GM18858 (cell line): Measurements from ENCODE around the gene FMO1.
A peak's percentile ranks its signal among the peaks of the same experiment; 100 is the strongest.
"Not testable (repeated sequence)": the region's sequence is repeated elsewhere in the genome, so short reads cannot be mapped to it uniquely, and the experiment has no call there.

Experiments used
- ATAC-seq: cut with Tn5 transposase; IDR thresholded peaks from one replicate; pipeline ENCODE4 v1.9.1; 2021; ENCODE audit not compliant: unreplicated experiment

FMO1 gene

DNA sequence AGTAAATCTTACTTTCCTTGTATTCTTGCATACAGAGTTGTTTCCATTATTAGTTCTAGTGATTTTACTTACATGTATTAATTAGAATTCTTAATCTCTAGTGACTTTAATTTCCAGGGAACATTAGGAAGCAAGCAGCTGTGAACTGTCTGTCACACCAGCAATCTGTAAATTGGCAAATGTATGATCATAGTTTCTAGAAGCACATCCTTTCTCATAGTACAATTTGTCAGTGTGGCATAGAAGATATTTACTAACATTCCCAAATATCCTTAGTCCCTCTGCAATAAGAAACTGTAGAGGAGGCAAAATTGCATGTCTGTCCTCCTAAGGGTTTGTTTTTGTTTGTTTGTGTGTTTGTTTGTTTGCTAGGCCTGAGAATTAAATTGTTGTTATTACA is 17.0 kb upstream of the FMO1 start:
- ATAC-seq = no peak

DNA sequence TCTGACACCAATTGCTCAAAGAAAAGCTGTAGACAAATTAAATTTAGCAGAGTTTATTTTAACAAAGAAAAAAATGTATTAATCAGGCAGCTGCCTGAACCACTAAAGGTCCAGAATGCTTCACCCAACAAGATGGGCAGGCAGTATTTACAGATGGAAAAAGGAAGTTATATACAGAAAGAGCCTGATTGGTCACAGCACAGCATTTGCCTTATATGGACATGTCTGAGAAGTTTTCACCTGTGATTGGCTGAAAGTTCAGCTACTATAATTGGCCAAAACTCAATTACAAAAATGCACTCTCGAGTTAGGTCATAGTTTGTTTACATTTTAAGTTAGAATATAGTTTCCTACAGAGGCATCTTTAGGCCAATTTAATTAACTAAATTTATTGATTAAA is 15.1 kb upstream of the FMO1 start:
- no peak for ATAC-seq

DNA sequence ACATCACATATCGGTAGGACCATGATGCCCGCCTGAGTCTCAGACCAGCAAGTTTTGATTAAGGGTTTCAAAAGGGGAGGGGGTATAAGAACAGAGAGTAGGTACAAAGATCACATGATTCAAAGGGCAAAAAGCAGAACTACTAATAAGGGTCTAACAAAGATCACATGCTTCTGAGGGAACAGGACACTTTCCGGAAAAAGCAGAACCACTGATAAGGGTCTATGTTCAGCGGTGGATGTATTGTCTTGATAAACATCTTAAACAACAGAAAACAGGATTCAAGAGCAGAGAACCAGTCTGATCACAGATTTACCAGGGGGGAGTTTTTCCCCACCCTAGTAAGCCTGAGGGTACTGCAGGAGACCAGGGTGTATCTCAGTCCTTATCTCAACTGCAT is 12.1 kb upstream of the FMO1 start:
- ATAC-seq = not testable (repeated sequence)

DNA sequence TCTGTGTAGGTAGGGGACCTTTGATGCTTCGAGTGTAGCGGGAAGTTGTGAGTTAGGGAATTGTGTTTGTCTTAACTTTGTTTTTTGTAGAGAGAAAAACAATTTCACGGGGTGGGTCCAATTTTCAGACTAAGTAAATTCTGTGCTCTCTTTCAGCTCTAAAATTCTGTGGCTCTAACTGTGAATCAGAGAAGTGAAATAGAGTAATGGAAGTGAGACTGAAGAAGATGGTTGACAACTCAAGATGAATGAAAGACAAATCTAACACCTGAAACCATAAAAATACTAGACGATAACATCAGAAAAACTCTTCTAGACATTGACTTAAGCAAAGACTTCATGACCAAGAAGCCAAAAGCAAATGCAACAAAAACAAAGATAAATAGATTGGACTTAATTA is 4.4 kb upstream of the FMO1 start:
- ATAC-seq = no peak

DNA sequence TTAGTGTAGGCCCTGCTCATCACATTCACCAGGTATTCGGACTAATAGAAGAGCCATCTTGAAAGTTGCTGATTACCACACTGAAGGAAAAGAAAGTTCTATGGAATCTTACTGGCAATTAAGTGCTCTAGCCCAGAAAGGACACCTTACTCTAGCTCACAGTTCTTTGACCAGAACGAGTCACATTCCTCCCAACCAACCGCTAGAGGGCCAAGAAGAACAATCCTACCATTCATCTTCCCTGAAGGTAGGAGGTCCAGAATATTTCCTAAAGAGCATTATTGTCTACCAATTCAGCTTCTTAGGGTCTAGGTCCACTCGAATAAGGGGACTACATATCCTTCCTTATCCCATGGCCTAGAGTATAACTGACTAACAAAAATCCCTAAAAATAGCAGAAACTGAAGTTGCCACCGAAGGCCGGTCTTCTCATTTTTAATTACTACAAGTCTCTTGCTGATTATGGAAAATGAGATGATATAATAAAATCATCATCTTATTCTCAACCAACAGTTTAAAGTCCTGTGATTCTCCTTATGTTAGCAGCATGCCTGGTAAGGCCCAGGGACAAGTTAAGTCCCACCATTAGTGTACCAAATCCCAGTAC is 2.7 kb upstream of the FMO1 start:
- ATAC-seq = peak; percentile 76

DNA sequence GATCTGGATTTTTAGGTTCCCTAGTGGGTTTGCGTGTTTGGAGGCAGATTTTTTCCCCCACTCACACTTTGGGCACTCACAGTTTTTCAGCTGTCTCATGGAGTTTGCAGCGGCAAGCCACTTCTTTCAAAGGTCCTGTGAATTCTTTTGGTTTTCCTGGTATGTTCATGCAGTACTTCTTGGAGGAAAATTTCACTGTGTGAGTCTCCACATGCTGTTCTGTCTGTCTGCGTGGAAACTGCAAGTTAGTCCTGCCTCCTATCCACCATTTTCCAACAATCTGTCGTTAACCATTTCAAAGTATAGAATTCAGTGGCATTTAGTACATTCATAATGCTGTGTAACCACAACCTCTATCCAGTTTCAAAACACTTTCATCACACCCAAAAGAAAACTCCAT is 793 bp upstream of the FMO1 start:
- ATAC-seq = no peak

DNA sequence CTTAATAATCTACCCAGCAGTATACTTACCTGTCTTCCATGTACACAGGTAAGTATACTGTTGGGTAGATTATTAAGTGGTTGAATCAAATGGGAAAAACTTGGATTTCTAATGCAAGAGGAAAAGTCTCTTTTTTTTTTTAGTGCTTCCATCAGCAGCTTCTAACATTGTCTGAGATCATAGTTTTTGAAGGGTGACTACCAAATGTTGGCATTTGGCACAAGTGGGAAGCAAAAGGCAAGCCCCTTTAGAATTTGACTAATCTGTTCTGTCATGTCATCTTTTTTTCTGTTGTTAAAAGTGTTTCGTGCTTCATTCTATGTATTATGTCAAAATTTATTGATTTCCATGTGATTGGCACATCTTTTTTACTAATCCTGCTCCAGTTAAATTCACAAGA is 547 bp downstream of the FMO1 start:
- ATAC-seq = no peak

DNA sequence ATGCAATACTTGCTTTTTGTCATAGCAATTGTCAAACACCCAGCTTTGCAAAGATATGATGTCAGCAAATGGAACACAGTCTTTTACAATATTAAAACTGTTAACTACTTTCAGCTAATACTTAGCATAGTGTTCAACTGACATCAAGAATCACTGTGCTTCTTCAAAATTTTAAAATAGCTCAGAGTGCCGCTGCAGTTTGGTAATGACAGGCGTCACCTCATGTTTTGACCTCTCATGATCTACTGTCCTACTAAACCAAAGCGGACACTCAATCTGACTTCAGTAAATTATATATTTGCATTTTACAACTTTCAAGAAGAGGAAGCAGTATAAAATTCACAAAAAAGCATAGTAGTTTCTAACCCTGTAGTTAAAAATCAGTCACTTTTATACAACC is 2.0 kb downstream of the FMO1 start:
- no peak for ATAC-seq

DNA sequence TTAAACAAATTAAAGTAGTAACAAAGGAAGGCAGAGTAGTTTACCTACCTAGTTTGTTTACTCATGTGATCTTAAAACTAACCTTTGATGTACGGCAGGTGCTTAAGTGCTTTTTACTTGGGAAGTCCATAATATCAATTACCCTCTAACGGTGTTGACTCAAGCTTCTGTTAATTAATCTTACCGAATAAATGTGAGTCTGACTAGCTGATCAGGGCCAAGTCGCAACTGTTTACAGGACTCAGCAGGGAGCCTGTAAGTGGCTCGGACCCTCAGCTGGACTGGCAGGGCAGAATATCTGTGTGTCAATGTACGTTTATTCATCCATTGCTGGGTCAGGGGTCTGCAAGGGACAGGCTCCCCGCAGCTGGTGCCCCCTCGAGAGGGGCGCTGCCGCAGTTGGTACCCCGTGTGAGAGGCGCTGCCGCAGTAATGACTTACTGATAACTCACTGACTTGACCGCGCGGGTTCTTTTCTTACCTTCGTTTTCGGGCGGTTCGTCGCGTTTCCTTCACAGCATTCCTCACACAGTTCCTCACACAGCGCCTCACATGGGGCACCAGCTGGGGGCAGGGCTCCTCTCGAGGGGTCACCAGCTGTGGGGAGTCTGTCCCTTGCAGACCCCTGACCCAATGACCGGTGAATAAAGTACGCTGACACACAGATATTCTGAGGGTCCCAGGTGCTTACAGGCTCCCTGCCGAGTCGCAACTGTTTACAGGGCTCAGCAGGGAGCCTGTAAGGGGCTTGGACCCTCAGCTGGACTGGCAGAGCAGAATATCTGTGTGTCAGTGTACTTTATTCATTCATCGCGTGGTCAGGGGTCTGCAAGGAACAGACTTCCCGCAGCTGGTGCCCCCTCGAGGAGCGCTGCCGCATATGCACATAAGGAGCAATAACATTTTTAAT is 3.0 kb downstream of the FMO1 start:
- ATAC-seq = no peak

DNA sequence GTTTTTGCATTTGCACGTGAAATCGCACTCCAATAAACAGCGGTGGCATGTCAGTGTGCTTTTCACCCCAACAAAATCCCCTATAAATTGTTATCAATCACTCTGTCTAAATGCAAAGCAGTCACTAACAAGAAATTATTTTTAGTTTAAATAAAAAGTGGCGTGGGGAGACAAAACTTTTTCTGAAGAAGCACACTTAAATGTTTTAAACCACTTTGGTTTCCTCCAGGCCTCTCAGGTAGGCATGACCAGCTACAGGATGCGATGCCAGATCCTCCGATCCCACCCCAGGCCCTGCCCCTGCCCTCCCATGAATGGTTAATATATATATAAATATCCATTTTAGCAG is 3.6 kb downstream of the FMO1 start:
- no peak for ATAC-seq

DNA sequence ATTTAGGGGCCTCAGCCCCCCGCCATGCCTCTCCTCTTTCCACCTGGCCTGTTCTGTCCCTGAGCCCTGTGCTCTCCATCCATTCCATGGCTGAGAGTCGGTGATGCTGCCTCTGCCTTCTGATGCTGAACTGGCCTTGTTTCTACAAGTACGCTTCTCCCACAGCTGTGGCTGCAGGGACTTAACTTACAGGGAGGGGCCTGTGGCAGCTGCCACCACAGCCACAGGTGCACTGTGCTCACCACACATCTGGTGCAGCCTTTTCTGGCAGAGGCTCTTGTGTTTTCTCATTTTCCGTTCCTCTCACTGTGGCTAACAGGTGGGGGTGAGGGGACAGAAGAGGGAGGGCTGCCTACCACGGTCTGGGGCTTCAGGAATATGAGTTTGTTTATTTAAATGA is 4.2 kb downstream of the FMO1 start:
- ATAC-seq = peak; percentile 95

DNA sequence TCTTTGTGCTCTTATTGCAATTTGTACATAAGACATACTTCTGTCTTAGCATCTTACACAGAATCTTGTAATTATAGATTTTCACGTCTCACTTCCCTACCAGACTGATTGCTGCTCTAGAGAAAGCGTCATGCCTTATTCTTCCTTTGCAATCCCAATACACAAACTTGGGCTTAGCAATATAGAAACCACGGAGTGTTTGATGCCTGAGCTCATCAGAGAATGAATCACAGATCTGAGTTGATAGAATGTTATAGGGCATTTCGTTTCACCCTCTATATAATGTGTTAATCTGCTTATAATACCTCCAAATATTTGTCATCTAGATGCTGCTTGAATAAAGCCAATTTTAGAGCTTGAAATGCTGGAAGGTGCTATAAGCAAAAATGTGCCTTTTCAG is 6.6 kb downstream of the FMO1 start:
- no peak for ATAC-seq

DNA sequence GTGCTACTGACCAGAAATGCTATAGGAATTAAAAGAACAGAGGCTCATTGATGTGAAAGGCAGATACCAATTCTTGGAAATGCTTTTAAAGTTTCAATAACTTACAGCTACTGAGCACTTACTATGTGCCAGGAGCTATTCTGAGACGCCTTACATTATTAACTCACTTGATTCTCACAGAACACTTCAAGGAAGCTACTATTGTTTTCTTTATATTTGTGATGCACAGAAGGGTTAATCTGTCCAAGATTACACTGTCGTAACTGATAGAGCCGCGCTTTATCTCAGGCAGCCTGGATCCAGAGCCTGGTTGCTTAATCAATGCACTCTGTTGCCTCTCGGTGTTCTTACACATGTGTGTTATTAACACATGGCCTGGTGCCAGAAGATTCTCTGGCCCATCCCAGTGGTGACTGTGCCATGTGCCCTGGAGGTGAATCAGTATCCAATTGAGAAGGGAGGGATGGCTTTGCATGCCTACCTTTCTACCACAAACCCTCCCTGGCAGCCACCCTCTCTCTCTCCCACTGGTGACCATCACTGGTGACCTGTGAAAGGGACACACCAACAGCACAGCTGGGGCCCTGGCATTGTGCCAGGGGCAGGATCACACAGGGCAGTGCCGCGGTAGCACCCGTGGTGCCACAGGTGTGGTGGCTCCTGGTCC is 8.8 kb downstream of the FMO1 start:
- no peak for ATAC-seq

DNA sequence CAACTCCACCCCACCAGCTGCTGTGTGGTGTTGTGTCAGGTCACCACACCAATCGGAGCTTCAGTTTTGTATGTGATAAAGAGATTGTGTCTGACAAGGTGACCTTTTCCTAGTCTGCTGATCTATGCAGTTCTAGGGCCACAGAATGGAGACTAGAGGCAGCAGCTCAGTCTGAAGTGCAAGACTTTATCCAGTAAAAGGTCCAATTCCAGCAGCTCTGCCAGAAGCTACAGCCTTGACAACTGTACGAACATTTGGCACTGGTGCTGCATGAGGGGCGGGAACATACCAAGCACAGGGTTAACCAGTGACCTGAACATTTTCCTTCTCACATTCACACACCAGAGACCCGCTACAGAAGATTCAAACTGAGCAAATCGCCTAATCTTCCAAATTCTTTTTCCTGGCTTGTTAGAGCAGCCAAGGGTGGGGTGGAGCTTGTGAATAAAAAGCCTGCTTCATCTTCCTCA is 9.3 kb downstream of the FMO1 start:
- ATAC-seq = no peak

DNA sequence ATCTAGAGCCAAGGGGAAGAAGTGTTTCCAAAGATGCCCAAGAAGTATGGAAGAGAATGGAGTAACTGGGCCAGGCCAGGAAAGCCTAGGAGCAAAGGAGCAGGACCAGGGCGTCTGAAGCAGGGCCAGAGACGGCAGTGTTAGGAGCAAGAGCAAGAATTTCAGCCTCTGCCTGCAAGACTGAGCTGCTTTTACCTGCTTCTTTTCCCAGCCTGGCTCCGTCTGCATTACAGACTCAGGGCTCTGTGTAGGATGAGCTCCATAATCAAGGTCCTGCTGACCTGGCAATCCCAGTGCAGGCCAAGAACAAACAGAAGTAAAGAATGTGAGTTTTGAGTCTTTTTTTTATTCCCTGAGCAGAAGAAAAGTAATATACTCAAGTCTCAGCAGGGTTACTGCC is 10.1 kb downstream of the FMO1 start:
- ATAC-seq = no peak

DNA sequence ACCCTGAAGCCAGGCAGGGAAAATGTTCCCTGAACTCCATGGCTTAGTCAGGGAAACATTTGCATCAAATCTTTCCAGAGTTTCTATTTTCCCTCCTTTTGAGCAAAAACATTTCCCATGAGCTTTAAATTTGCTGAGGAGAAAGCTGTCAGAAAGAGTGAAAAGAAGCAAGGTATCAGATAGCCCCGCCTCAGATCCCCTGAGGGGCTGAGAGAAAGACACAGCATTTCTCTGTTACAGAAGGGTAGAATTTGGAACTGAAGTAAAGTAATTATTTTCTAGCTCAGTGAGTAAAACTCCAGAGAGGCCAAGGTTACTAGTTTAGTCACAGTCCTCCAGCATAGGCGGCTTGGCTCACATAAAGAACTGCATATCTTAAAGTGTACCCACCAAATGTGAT is 10.6 kb downstream of the FMO1 start:
- ATAC-seq = no peak

DNA sequence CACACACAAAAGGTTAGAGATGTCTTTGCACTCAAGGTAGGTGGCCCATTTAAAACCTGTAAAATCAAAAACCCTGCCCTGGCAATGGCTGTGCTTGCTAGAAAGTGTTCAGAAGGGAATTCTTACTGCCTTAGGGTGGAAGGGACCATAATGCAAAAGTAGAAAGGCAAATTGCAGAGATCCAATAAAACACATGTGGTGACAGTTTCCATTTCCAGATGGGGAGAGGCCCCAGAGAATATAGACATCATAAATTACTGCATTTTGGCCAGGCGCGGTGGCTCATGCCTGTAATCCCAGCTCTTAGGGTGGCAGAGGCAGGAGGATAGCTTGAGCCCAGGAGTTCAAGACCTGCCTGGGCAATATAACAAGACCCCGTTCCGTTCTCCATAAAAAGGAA is 13.0 kb downstream of the FMO1 start:
- ATAC-seq = no peak

DNA sequence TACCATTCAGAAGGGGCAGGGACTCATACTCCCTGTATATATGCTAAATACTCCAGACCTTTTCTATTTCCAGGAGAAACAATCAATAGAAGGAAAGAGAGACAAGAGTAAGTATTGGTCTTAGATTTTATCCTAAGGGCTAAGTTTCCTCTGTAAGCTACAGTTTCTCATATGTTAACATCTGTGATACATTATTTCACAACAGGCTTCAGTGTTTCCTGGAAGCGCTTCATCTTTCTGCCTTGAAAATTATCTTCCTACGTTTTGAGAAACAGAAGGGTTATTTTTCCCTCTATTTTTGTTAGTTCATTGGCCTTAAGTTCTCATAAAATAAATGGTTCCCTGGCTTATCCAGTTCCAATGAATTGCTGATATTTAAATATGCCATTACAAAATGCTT is 15.6 kb downstream of the FMO1 start:
- ATAC-seq = no peak

DNA sequence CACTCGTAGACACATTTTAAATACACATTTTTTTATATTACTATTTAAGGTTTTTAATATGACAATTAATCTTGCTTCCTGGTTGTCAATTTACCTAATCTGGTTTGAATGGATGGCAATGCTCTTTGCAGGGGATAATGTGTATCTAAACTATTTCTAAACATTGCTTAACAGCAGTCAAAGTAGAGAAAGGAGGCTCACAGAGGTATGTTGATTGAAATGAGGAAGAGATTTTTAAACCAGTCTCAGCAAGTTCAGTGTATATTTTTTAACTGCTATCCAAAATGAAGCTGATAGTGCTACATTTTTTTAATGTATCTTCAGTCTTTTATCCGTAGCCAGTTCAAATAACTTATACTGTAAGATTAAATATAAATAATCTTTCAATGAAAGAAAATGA is 17.4 kb downstream of the FMO1 start:
- no peak for ATAC-seq

DNA sequence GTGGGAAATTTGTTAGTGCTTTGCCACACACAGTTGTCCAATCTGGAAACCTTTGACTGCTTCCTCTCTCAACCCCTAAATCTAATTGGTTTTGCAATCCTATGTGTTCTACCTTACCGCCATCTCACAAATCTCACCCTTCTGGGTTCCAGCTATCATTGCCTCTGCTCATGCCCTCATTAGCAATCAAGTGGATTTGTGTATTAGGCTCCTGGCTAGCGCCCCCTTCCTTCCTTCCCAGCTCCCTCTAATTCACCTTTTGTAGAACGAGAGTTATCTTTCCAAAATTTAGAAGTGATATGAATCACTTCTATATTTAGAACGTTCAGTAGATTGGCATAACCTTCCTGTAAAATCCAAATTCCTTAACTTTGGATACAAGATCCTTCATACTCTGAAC is 18.6 kb downstream of the FMO1 start:
- ATAC-seq = no peak

DNA sequence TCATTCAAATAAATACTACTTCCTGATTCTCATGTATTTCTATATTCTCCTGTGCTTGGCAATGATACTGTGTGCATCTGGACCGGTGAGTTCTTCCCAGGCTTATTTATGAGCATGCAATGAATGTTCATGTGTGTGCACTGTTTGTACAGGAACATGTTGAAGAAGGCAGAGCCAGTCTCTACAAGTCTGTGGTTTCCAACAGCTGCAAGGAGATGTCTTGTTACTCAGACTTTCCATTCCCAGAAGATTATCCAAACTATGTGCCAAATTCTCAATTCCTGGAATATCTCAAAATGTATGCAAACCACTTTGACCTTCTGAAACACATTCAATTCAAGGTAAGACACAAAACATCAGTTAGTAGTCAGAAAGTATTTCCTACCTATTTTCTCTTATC is 19.1 kb downstream of the FMO1 start:
- no peak for ATAC-seq

DNA sequence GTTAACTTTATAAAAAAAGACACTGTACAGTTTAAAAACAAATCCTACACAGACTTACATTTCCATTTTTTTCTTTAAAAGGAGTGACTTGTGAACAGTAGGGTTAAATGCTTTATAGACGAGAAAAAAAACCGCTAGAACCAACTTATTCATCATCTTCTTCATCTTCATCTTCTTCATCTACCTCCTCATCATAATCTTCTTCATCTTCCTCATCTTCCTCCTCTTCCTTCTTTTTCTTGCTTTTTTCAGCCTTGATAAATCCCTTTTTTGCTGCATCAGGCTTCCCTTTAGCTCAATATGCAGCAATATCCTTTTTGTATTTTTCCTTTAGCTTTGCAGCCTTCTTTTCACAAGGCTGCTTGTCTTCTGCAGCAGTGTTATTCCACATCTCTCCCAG is 22.5 kb downstream of the FMO1 start:
- ATAC-seq = no peak
